ENCODE measurements around the gene TRHDE.

Gene TRHDE

GRCh38 chr12:72275526-72275925, 3.4 kb downstream of the TRHDE start:
- DNase-seq = no peak

DNA sequence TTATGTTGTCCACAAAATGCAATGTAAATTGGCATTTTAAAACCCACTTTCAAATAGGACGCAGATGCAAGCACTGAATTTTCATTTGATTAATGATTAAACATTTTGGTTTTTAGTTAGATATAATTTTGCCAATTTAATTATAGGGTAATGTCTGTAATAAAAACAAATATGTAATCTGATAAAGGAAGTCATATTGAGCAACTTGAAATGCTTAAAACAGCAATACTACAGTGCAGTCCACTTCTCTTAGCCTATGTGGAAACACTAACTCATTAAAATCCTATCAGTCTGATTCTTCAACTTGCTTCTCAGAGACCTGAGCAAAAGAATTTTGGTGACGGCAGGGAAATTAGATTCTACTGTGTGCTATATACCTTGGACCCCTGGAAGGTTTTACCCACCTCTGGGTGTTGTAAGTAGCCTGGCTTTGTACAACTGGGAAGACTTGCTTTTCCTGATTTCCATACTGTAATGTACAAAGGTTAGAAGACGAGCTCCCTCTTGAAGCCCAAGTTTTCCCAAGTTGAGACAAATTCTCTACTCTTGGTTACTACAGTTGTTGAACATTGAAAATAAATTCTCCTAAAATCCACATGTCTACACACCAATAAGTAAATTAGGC, 4.1 kb downstream of the TRHDE start:
- DNase-seq = no peak

GRCh38 chr12:72277415-72277814, 5.2 kb downstream of the TRHDE start:
- DNase-seq = no peak

DNA sequence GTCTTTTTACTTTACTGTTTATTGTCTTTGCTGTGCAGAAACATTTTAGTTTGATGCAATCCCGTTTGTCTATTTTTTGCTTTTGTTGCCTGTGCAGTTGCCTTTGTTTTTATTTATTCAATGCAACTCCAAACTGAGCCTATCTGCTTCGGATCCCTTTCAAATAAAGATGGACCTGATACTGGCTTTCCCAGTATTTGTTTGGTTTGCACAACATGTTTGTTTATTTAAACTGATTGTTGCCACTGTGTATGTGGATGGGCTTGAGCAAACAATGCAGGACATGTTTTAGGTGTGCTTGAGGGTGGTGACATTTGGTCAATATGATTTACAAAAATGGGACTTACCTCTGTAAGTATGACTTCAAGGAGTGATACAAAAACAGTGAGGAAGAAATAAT, 6.7 kb downstream of the TRHDE start:
- DNase-seq = no peak

GRCh38 chr12:72281126-72281525, 9.0 kb downstream of the TRHDE start:
- DNase-seq = no peak

- no peak for DNase-seq
These were observed 10.6 kb downstream of the TRHDE start for GRCh38 chr12:72282721-72283120.

DNA sequence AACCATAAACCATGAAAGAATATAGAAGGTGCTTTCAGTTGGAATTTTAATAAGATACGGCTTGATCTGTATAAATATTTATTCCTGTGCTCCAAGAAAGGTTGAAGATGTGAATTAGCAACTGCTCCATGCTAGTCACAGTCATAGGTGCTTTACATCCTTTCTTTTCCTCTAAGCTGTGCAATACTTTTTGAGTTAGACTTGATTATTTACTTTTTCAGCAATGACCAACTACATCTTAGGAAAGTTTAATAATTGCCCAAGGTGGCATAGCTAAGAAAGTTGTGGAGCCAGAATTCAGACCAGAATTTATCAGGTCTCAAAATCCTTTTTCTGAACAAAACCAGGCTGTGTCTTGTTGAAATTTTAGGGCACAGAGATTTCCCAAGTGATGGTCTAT, 13.7 kb downstream of the TRHDE start:
- DNase-seq = no peak

DNA sequence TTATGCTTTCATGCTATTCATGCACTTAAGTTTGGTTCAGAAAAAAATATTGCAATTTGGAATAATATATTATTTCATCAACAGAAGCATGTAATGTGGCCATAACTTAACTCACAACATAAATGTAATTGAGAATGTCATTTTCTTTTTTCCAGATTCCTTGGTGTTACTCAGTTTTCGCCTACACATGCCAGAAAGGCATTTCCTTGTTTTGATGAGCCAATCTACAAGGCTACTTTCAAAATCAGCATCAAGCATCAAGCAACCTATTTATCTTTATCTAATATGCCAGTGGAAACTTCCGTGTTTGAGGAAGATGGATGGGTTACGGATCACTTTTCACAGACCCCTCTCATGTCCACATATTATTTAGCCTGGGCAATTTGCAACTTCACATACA, 14.4 kb downstream of the TRHDE start:
- DNase-seq = no peak

GRCh38 chr12:72288436-72288835, 16.3 kb downstream of the TRHDE start:
- DNase-seq = no peak

DNA sequence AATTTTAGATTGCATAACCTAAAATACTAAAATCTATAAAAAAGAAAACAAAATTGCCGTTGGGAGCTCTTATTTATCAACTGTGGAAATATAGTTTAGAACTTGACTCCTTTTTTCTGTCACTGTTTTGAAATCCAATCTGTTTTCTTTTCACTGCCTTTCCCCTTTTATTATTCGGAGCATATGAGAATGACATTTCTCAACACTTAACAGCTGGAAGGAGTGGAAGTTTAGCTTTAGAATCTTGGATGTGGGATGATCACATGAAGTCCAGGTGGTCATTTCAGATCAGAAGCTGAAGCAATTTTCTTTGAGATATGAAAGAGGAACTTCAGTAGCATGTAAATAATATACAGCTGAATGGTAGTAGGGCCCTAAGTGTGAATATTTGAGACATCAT, 16.7 kb downstream of the TRHDE start:
- DNase-seq = no peak

DNA sequence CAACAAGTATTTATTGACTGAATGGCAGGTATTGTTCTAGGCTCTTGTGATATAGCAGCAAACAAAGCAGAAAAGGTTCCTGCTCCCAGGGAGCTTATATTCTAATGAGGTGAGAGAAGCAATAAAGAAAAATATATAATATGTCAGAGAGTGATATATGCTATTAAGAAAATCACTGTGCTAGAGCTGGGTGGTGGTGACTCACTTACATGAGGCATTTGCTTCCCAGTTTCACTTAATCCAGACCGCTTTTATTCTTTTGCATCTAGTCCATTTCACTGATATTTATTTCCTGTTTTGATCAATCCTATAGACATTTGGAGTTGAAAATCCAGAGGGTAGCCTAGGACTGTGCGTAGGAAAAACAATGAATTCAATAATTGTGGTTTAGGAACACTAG, 17.5 kb downstream of the TRHDE start:
- no peak for DNase-seq

DNA sequence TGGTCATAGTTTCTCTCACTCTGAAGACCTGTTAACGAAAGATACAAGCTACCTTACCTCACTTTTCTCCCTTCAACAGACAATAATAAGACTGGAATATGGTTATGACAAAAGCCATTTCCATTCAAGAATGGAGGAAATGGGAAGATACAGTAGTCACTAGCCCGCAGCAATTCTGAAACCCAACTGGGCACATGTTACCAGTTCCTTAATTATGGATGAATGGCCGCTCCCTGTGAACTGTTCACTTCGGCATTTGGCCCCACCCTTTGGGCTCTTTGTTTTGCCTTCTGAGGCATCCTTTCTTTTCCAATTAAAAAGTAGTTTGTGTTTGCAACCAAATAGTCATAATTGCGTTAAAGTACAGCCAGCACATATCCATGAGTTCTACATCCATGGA, 19.0 kb downstream of the TRHDE start:
- no peak for DNase-seq

GRCh38 chr12:72293701-72294100, 21.5 kb downstream of the TRHDE start:
- DNase-seq = no peak

- no peak for DNase-seq
These were observed 22.9 kb downstream of the TRHDE start for GRCh38 chr12:72295101-72295500.

- no peak for DNase-seq
These were observed 23.6 kb downstream of the TRHDE start for GRCh38 chr12:72295744-72296143.

- DNase-seq = no peak
These were observed 24.2 kb downstream of the TRHDE start for GRCh38 chr12:72296389-72296788.

GRCh38 chr12:72297666-72298065, 25.5 kb downstream of the TRHDE start:
- DNase-seq = no peak

GRCh38 chr12:72300728-72301127, 28.6 kb downstream of the TRHDE start:
- no peak for DNase-seq

DNA sequence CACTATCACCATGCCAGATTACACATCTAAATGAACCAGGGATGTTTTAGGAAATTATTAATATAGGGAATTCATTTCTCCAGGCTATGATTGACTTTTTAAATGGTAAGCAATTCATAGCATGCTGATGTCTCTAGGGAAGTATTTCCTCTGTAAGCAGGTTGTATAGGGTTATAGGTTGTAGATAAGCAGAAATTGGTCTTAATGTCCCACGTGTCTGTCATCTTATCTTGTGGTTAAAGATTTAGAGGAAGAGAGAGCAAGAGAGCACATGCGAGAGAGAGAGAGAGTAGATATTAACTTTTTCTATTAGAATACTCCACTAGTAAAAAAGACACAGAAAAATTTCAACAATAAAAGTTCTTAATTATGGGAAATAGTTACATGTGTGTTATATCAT, 32.6 kb downstream of the TRHDE start:
- no peak for DNase-seq

DNA sequence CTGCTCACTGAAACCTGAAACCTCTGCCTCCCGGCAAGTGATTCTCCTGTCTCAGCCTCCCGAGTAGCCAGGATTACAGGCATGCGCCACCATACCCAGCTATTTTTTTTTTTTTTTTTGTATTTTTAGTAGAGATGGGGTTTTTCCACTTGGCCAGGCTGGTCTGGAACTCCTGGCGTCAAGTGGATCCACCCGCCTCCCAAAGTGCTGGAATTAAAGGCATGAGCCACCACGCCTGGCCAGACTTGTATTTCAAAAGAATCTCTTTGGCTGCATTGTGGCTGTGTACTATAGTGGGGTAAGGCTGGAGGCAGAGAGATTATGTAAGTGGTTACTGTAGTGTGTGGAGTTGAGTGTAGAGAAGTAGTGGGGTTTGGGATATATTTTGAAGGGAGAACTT, 35.1 kb downstream of the TRHDE start:
- no peak for DNase-seq

DNA sequence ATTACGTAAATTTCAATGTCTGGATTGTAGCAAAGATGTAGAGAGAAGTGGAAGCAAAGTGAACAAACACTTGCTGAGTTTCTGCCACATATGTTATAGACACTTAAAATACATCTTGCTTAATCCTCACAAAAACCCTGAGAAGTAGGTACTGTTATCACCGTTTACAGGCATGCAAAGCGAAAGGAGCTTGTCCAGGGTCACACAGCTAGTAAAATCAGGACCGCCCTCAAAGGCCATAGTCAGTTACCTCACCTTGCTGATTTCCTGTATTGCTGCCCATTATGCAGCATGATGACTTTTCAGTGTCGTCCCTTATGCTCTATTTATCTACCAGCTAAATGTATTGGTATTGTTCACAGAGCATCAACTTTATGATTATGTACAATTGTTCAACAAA, 39.8 kb downstream of the TRHDE start:
- DNase-seq = no peak

GRCh38 chr12:72313806-72314205, 41.6 kb downstream of the TRHDE start:
- DNase-seq = no peak

DNA sequence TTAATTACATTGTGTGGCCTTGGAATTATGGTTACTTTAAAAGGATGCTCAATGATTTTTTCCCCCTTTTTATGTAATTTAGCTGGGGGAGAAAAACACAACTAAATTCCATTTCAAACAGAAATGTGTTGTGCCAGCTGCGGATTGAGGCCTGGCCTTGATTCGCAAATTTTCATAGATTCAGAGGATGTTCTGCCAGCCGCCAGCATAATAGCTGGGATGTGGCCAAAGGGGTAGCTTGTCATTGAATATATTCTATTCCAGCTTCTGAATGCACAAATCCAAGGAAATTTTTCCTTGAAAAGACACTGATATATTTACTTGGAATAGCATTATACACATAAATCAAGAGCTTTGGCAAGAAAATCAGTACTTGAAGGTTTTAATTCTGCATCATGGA, 43.7 kb downstream of the TRHDE start:
- no peak for DNase-seq

DNA sequence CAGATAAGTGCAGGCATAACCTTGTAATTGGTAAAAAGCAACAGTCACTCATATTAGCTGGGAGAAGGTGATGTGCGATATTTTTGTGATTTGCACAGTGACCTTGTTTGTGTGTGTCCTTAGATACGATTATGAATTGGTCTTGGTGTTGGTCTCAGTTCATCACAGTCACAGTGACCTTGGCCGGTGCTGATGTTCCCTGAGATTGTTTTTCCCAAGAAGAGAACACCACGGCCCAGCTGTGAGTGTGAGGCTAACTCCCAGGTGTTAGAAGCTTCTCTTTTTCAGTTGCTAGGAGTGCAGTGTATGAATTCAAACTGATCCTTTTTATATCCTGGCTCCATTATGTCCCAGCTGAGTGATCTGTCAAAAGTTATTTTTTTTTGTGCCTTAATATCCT, 46.2 kb downstream of the TRHDE start:
- no peak for DNase-seq

GRCh38 chr12:72323881-72324280, 51.7 kb downstream of the TRHDE start:
- no peak for DNase-seq

DNA sequence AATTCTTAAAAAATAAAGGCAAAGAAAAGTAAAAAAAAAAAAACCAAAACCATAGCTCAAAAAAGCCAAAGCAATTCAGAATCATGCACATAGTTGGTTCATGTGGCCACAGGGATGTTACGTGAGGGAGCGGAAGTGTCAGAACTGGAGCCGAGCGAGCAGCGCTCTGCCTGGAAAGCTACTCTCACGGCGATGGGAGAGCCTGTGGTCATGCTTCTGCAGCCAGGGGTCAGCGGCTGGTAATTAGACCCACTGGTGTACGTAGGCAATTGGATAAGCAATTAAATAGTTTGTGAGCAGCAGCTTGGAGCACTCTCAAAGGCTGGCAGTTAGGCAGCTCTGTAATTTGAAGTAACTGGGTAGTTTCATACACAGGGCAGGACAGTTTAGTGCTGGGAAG, 58.1 kb downstream of the TRHDE start:
- DNase-seq = no peak
